ENCODE data around the gene MED1.

DNA sequence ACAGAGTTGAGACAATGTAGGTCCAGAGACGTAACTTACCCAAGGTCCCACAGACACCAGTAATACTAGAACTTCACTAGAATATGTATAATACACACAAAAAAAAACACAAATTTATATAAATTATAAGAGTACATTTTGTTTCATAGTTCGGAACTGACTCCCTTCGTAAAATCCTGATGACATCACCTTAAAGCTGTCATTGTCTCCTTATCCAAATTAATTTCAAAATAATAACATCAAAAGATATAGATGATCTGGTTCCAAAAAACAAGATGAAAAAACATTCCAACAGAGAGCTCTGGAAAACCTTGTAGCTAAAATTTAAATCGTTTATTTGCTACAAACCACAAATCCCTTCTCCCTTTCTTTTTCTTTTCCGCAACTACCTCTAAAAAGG, 59.6 kb downstream of the MED1 start:
- TF ChIP-seq, protein P1, sequence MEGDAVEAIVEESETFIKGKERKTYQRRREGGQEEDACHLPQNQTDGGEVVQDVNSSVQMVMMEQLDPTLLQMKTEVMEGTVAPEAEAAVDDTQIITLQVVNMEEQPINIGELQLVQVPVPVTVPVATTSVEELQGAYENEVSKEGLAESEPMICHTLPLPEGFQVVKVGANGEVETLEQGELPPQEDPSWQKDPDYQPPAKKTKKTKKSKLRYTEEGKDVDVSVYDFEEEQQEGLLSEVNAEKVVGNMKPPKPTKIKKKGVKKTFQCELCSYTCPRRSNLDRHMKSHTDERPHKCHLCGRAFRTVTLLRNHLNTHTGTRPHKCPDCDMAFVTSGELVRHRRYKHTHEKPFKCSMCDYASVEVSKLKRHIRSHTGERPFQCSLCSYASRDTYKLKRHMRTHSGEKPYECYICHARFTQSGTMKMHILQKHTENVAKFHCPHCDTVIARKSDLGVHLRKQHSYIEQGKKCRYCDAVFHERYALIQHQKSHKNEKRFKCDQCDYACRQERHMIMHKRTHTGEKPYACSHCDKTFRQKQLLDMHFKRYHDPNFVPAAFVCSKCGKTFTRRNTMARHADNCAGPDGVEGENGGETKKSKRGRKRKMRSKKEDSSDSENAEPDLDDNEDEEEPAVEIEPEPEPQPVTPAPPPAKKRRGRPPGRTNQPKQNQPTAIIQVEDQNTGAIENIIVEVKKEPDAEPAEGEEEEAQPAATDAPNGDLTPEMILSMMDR (IDR thresholded peaks at IDR 0.05) = no peak
- no peak for TF ChIP-seq POLR2AphosphoS5 (IDR thresholded peaks at IDR 0.05)

All from stomach (tissue), 4 donors.